PC-3 (cell line): ENCODE data around the gene GPR12.
"Not testable (repeated sequence)": the region's sequence is repeated elsewhere in the genome, so short reads cannot be mapped to it uniquely, and the experiment has no call there.

Experiments used
- EZH2 ChIP-seq: fragments of 300-600 bp; sonication (generic); IDR thresholded peaks from one replicate; pipeline ENCODE4 v1.6.1; 2017; ENCODE audit warnings: antibody characterized with exemption, mild to moderate bottlenecking, low read length; ENCODE audit not compliant: unreplicated experiment
- TF ChIP-seq, protein P1 (sequence below): fragments of 300-600 bp; sonication (generic); conservative IDR thresholded peaks from 2 replicates; pipeline ENCODE4 v1.5.1; 2017; ENCODE audit warnings: antibody characterized with exemption, low read depth, mild to moderate bottlenecking, low read length

DNA sequence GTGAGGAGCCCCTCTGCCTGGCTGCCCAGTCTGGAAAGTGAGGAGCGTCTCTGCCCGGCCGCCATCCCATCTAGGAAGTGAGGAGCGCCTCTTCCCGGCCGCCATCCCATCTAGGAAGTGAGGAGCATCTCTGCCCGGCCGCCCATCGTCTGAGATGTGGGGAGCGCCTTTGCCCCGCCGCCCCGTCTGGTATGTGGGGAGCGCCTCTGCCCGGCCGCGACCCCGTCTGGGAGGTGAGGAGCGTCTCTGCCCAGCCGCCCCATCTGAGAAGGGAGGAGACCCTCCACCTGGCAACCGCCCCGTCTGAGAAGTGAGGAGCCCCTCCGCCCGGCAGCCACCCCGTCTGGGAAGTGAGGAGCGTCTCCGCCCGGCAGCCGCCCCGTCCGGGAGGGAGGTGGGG lies 37.0 kb downstream of the GPR12 start:
- TF ChIP-seq, protein P1, sequence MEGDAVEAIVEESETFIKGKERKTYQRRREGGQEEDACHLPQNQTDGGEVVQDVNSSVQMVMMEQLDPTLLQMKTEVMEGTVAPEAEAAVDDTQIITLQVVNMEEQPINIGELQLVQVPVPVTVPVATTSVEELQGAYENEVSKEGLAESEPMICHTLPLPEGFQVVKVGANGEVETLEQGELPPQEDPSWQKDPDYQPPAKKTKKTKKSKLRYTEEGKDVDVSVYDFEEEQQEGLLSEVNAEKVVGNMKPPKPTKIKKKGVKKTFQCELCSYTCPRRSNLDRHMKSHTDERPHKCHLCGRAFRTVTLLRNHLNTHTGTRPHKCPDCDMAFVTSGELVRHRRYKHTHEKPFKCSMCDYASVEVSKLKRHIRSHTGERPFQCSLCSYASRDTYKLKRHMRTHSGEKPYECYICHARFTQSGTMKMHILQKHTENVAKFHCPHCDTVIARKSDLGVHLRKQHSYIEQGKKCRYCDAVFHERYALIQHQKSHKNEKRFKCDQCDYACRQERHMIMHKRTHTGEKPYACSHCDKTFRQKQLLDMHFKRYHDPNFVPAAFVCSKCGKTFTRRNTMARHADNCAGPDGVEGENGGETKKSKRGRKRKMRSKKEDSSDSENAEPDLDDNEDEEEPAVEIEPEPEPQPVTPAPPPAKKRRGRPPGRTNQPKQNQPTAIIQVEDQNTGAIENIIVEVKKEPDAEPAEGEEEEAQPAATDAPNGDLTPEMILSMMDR: not testable (repeated sequence)
- not testable (repeated sequence) for TF ChIP-seq EZH2
